H9 (cell line): ENCODE results near the gene GNAO1. TPM values are rescaled to one million over a fixed set of nuclear protein-coding genes. Genes with fewer than 3 reads are reported as not detected.

Experiments used
- DNase-seq: peaks from one replicate; pipeline ENCODE4 v3.0.0-alpha.2; 2017
- H2AFZ ChIP-seq: one replicate; pipeline ENCODE4 v1.6.1; 2013; ENCODE audit warnings: mild to moderate bottlenecking, low read length, control low read depth, moderate library complexity
- H2AK5ac ChIP-seq: 2 replicates; pipeline ENCODE4 v1.6.1; 2013; ENCODE audit warnings: low read length, control low read depth, mixed read lengths; ENCODE audit not compliant: insufficient read length
- H2BK120ac ChIP-seq: one replicate; pipeline ENCODE4 v1.6.1; 2013; ENCODE audit warnings: low read depth, mild to moderate bottlenecking, low read length, control low read depth, inconsistent platforms; ENCODE audit not compliant: poor library complexity, severe bottlenecking
- H2BK12ac ChIP-seq: 2 replicates; pipeline ENCODE4 v1.6.1; 2013; ENCODE audit warnings: low read length, control low read depth, mixed read lengths, low read depth; ENCODE audit not compliant: insufficient read length
- H2BK15ac ChIP-seq: 2 replicates; pipeline ENCODE4 v1.6.1; 2013; ENCODE audit warnings: low read depth, low read length, control low read depth
- H2BK20ac ChIP-seq: one replicate; pipeline ENCODE4 v1.6.1; 2013; ENCODE audit warnings: low read depth, mild to moderate bottlenecking, low read length, control low read depth, inconsistent platforms; ENCODE audit not compliant: poor library complexity, severe bottlenecking
- H2BK5ac ChIP-seq: 2 replicates; pipeline ENCODE4 v1.6.1; 2013; ENCODE audit warnings: low read length, control low read depth, mixed read lengths; ENCODE audit not compliant: insufficient read length
- H3K14ac ChIP-seq: 2 replicates; pipeline ENCODE4 v1.6.1; 2013; ENCODE audit warnings: low read length, control low read depth; ENCODE audit not compliant: insufficient read depth
- H3K18ac ChIP-seq: 2 replicates; pipeline ENCODE4 v1.6.1; 2013; ENCODE audit warnings: low read depth, mild to moderate bottlenecking, mixed read lengths, low read length, control low read depth; ENCODE audit not compliant: insufficient read length
- H3K23ac ChIP-seq: 2 replicates; pipeline ENCODE4 v1.6.1; 2013; ENCODE audit warnings: low read length, control low read depth, mixed read lengths, low read depth; ENCODE audit not compliant: insufficient read length
- H3K23me2 ChIP-seq: 2 replicates; pipeline ENCODE4 v1.6.1; 2013; ENCODE audit warnings: low read depth, mild to moderate bottlenecking, mixed read lengths, low read length, control low read depth; ENCODE audit not compliant: insufficient read length, poor library complexity, severe bottlenecking
- H3K27ac ChIP-seq: 2 replicates; pipeline ENCODE4 v1.5.1; 2013; ENCODE audit warnings: low read length, control low read depth, mixed read lengths, low read depth; ENCODE audit not compliant: insufficient read length
- H3K27me3 ChIP-seq: 2 replicates; pipeline ENCODE4 v1.6.1; 2013; ENCODE audit warnings: low read length, control low read depth, inconsistent platforms; ENCODE audit not compliant: insufficient read depth
- H3K4ac ChIP-seq: 2 replicates; pipeline ENCODE4 v1.6.1; 2013; ENCODE audit warnings: low read depth, mild to moderate bottlenecking, control low read depth, inconsistent platforms, low read length, moderate library complexity
- H3K4me1 ChIP-seq: 2 replicates; pipeline ENCODE4 v1.6.1; 2013; ENCODE audit warnings: low read length, control low read depth, inconsistent platforms; ENCODE audit not compliant: insufficient read depth
- H3K4me2 ChIP-seq: 2 replicates; pipeline ENCODE4 v1.6.1; 2013; ENCODE audit warnings: low read length, control low read depth, mixed read lengths; ENCODE audit not compliant: insufficient read length, insufficient read depth
- H3K56ac ChIP-seq: 2 replicates; pipeline ENCODE4 v1.6.1; 2013; ENCODE audit warnings: low read depth, mild to moderate bottlenecking, mixed read lengths, low read length, control low read depth; ENCODE audit not compliant: insufficient read length
- H3K79me1 ChIP-seq: 2 replicates; pipeline ENCODE4 v1.6.1; 2013; ENCODE audit warnings: low read depth, mild to moderate bottlenecking, moderate library complexity, low read length, control low read depth, inconsistent platforms; ENCODE audit not compliant: insufficient read depth, poor library complexity, severe bottlenecking
- H3K79me2 ChIP-seq: 2 replicates; pipeline ENCODE4 v1.6.1; 2013; ENCODE audit warnings: low read length, control low read depth, inconsistent platforms; ENCODE audit not compliant: insufficient read depth
- H3K9ac ChIP-seq: 2 replicates; pipeline ENCODE4 v1.6.1; 2013; ENCODE audit warnings: low read length, control low read depth, mixed read lengths; ENCODE audit not compliant: insufficient read length; ENCODE audit errors: extremely low read depth
- H3K9me3 ChIP-seq: one replicate; pipeline ENCODE4 v1.6.1; 2013; ENCODE audit warnings: low read depth, low read length, inconsistent platforms; ENCODE audit not compliant: control insufficient read depth
- H3T11ph ChIP-seq: one replicate; pipeline ENCODE4 v1.6.1; 2013; ENCODE audit warnings: mild to moderate bottlenecking, low read length, control low read depth, inconsistent platforms
- H4K20me1 ChIP-seq: one replicate; pipeline ENCODE4 v1.6.1; 2013; ENCODE audit not compliant: control insufficient read depth, insufficient read length, insufficient read depth
- H4K5ac ChIP-seq: 2 replicates; pipeline ENCODE4 v1.6.1; 2013; ENCODE audit warnings: low read depth, mild to moderate bottlenecking, mixed read lengths, low read length, control low read depth; ENCODE audit not compliant: insufficient read length
- H4K8ac ChIP-seq: replicated peaks from 2 replicates; pipeline ENCODE4 v1.6.1; 2013; ENCODE audit warnings: low read length, control low read depth, mixed read lengths, low read depth; ENCODE audit not compliant: insufficient read length
- H4K91ac ChIP-seq: 2 replicates; pipeline ENCODE4 v1.6.1; 2013; ENCODE audit warnings: low read depth, mild to moderate bottlenecking, moderate library complexity, mixed read lengths, low read length, control low read depth; ENCODE audit not compliant: insufficient read length
- H3K27ac Mint-ChIP-seq, 3 experiments: 2 replicates in 2 of 3; 3 replicates in 1 of 3; pipeline ENCODE4 v1.8.0; 2020 to 2021; ENCODE audit warnings: mixed read lengths in 3 of 3, mild to moderate bottlenecking in 1 of 3, moderate library complexity in 1 of 3
- H3K27me3 Mint-ChIP-seq: 2 replicates; pipeline ENCODE4 v1.8.0; 2021; ENCODE audit warnings: low read depth, mild to moderate bottlenecking, moderate library complexity, mixed read lengths
- H3K36me3 Mint-ChIP-seq, 3 experiments: 2 replicates in 2 of 3; 3 replicates in 1 of 3; pipeline ENCODE4 v1.8.0; 2020 to 2021; ENCODE audit warnings: low read depth in 3 of 3, mixed read lengths in 3 of 3; ENCODE audit not compliant: insufficient read depth in 1 of 3
- H3K4me1 Mint-ChIP-seq, 2 experiments: 2 replicates each; pipeline ENCODE4 v1.8.0; 2020; ENCODE audit warnings: mixed read lengths in 2 of 2
- H3K4me3 Mint-ChIP-seq, 2 experiments: 2 replicates in 1 of 2; 3 replicates in 1 of 2; pipeline ENCODE4 v1.8.0; 2020 to 2021; ENCODE audit warnings: mild to moderate bottlenecking in 2 of 2, mixed read lengths in 2 of 2, moderate library complexity in 1 of 2
- H3K9me3 Mint-ChIP-seq, 2 experiments: 2 replicates in 1 of 2; 3 replicates in 1 of 2; pipeline ENCODE4 v1.8.0; 2020; ENCODE audit warnings: mild to moderate bottlenecking in 2 of 2, mixed read lengths in 2 of 2, moderate library complexity in 1 of 2
- CTCF ChIP-seq: fragments of 200-600 bp; sonication (generic); conservative IDR thresholded peaks from 3 replicates; pipeline ENCODE4 v1.8.0; 2021; ENCODE audit warnings: antibody characterized with exemption, mild to moderate bottlenecking
- WGBS: extraction: QIAGEN DNeasy Blood & Tissue Kit; methylation state at CpG from one replicate; pipeline ENCODE4 v1.1.7; 2013; ENCODE audit warnings: missing lambda C conversion rate, low lambda C conversion rate, mixed read lengths; ENCODE audit not compliant: insufficient read length; ENCODE audit errors: extremely low coverage; 5-methylcytosine and 5-hydroxymethylcytosine counted together
- total RNA-seq: library from RNA; stranded (reverse); gene quantifications from 2 replicates; pipeline ENCODE4 v1.2.1, GENCODE V29; 2021

The GNAO1 gene
- total RNA-seq, 1 experiment from 2014 or later = 16.9 TPM

DNA sequence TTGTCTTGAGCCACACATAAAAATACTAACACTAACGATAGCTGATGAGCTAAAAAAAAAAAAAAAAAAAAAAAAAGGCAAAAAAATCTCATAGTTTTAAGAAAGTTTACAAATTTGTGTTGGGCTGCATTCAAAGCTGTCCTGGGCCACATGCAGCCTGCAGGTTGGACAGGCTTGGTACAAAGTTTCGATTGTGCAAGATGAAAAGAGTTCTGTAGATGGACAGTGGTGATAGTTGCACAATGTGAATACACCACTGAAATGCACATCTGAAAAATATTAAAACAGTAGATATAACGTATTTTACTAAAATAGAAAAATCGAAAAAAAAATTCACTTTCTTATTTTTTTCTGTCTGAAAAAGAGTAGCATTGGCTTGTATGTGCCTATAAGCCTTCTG, 191.2 kb downstream of the GNAO1 start:
- Histone ChIP-seq H3K4ac (no peak overlapping the region), H3K14ac (no peak overlapping the region), H3K56ac (no peak overlapping the region), H2BK20ac (no peak overlapping the region), H3K27me3 (no peaks in the 10 kb centered on the region), H4K91ac (no peak overlapping the region), H4K20me1 (peaks cover 3% of the 10 kb centered on the region), H3K23ac (no peak overlapping the region), H2AFZ (no peak overlapping the region), H2BK12ac (no peak overlapping the region), H2BK15ac (no peak overlapping the region), H4K8ac (no peak overlapping the region), H2BK120ac (no peak overlapping the region), H3K4me1 (no peaks in the 10 kb centered on the region), H2AK5ac (no peak overlapping the region), H2BK5ac (no peak overlapping the region), H3K79me2 (no peaks in the 10 kb centered on the region), H3T11ph (no peak overlapping the region), H3K9ac (no peak overlapping the region), H3K18ac (no peak overlapping the region), H3K27ac (no peak overlapping the region), H4K5ac (no peak overlapping the region), H3K23me2 (no peaks in the 10 kb centered on the region), H3K4me2 (no peak overlapping the region), H3K79me1 (no peaks in the 10 kb centered on the region), H3K9me3 (peaks cover 14% of the 10 kb centered on the region)
- Mint-ChIP-seq H3K27ac (no peak overlapping the region), H3K36me3 (peaks cover 70 to 80% (median 76%) of the 10 kb centered on the region in 3 experiments), H3K9me3 (peaks cover 32 to 34% of the 10 kb centered on the region in 2 experiments), H3K4me1 (no peaks in the 10 kb centered on the region), H3K27me3 (peaks cover 2% of the 10 kb centered on the region; the same call in 1 of the 2 replicates), H3K4me3 (no peak overlapping the region)
- no CpG with 5 or more reads among the region's 4 CpGs for WGBS
- no peak for TF ChIP-seq CTCF
- no peak for DNase-seq
